ENCODE measurements around the gene KCNIP1.

KCNIP1 gene

DNA sequence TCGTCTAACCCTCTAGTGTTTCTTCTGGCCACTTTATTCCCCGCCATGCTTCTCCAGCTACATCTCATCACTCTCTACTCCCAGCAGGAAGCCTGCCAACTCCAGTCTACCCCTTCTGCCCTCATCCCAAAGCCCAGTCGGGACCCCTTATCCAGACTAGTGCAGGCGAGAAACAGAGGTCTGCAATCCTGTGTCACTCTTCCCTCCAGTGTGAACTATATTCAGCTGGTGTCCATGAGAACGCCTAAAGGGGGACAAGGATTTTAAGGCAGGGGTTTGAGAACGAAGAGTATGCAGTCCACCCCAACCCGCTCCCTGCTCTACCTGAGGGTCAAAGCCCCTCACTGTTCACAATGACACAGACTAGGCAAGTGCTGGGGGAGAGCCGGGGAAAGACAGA is 238.0 kb downstream of the KCNIP1 start:
- H3K36me3 ChIP-seq (ENCODE audit: low read length) = no peaks in the 10 kb centered on the region
- no peaks in the 10 kb centered on the region for H3K79me2 ChIP-seq (ENCODE audit: insufficient read depth, low read length)
- no peaks in the 10 kb centered on the region for H3F3A ChIP-seq (ENCODE audit: insufficient read depth)
- H3K9me2 ChIP-seq (replicated peaks; ENCODE audit: insufficient read depth, low read length) = no peaks in the 10 kb centered on the region
- no peaks in the 10 kb centered on the region for H4K20me1 ChIP-seq (ENCODE audit: low read depth, low read length)
- no peak overlapping the region for H2AFZ ChIP-seq (ENCODE audit: low read depth, low read length, severe bottlenecking)
- no peaks in the 10 kb centered on the region for H3K9me3 ChIP-seq (ENCODE audit: insufficient read depth, low read length)
- no peak overlapping the region for H3K4me2 ChIP-seq (ENCODE audit: low read depth, low read length, poor library complexity, severe bottlenecking)
- H3K9ac ChIP-seq (ENCODE audit: low read length) = no peak overlapping the region
- H3K27me3 ChIP-seq (ENCODE audit: low read length) = no peaks in the 10 kb centered on the region; the same call in 1 of the 2 replicates
- TF ChIP-seq, protein P1, sequence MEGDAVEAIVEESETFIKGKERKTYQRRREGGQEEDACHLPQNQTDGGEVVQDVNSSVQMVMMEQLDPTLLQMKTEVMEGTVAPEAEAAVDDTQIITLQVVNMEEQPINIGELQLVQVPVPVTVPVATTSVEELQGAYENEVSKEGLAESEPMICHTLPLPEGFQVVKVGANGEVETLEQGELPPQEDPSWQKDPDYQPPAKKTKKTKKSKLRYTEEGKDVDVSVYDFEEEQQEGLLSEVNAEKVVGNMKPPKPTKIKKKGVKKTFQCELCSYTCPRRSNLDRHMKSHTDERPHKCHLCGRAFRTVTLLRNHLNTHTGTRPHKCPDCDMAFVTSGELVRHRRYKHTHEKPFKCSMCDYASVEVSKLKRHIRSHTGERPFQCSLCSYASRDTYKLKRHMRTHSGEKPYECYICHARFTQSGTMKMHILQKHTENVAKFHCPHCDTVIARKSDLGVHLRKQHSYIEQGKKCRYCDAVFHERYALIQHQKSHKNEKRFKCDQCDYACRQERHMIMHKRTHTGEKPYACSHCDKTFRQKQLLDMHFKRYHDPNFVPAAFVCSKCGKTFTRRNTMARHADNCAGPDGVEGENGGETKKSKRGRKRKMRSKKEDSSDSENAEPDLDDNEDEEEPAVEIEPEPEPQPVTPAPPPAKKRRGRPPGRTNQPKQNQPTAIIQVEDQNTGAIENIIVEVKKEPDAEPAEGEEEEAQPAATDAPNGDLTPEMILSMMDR (IDR thresholded peaks at IDR 0.05; ENCODE audit: insufficient read depth, low read length, poor library complexity, severe bottlenecking) = no peak
- TF ChIP-seq EZH2phosphoT487 (conservative IDR thresholded peaks at IDR 0.05; ENCODE audit: low read length) = no peak
- H3K4me3 ChIP-seq (ENCODE audit: insufficient read depth, low read length, poor library complexity, severe bottlenecking) = no peak overlapping the region
- H3K27ac ChIP-seq (ENCODE audit: low read depth, low read length) = no peak overlapping the region

DNA sequence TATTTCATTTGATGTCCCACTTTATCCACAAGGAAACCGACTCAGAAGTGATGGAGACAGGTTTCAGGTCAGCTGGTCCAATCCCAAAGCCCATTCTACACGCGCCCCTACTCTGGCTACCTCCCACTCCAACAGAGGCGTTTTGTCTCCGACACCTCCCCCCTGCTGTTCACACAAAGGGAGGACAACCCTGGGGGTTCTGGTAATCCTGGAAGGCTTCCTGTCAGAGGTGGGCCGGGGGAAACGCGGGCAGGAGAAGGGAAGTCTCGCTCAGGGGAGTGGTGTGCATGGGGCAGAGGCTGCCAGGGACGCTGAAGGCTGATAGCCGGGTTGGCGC is 240.0 kb downstream of the KCNIP1 start:
- H3K4me2 ChIP-seq (ENCODE audit: low read depth, low read length, poor library complexity, severe bottlenecking) = no peak overlapping the region
- TF ChIP-seq, protein P1 (IDR thresholded peaks at IDR 0.05; ENCODE audit: insufficient read depth, low read length, poor library complexity, severe bottlenecking) = no peak
- TF ChIP-seq EZH2phosphoT487 (conservative IDR thresholded peaks at IDR 0.05; ENCODE audit: low read length) = no peak
- no peaks in the 10 kb centered on the region for H3K79me2 ChIP-seq (ENCODE audit: insufficient read depth, low read length)
- H3K9ac ChIP-seq (ENCODE audit: low read length) = no peak overlapping the region
- H3K9me2 ChIP-seq (replicated peaks; ENCODE audit: insufficient read depth, low read length) = no peaks in the 10 kb centered on the region
- no peak overlapping the region for H3K4me3 ChIP-seq (ENCODE audit: insufficient read depth, low read length, poor library complexity, severe bottlenecking)
- no peaks in the 10 kb centered on the region for H3K36me3 ChIP-seq (ENCODE audit: low read length)
- no peaks in the 10 kb centered on the region for H3K27me3 ChIP-seq (ENCODE audit: low read length)
- no peaks in the 10 kb centered on the region for H3K9me3 ChIP-seq (ENCODE audit: insufficient read depth, low read length)
- no peaks in the 10 kb centered on the region for H3F3A ChIP-seq (ENCODE audit: insufficient read depth)
- no peak overlapping the region for H2AFZ ChIP-seq (ENCODE audit: low read depth, low read length, severe bottlenecking)
- H3K27ac ChIP-seq (ENCODE audit: low read depth, low read length) = no peak overlapping the region
- no peaks in the 10 kb centered on the region for H4K20me1 ChIP-seq (ENCODE audit: low read depth, low read length)

DNA sequence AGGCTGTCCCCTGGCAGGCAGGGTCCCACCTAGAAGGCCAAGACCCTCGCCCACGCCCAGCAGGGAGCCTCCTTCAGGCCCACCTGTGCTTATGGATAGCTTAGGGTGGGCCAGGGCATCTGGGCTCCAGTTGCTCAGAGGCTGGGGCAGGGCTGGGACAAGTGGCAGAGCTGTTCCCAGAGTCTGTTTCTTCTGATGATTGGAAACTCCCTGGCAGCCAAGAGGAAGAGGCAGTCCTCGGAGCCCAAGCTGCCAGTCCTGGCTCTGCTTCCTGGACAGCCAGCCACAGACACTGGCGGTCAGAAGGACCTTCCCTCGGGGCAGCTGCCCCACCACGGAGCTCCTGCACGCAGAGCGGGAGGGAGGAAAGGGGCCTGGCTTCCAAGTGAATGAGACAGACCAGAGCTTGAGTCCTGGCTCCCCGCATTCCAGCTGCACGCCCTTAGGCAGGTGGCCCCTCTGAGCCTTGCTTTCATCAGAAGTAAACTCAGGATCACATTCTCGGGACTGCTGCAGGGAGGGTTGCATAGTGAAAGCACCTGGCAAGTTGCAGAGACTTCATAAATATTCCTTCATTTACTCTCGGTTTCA is 241.8 kb downstream of the KCNIP1 start:
- no peak overlapping the region for H3K9ac ChIP-seq (ENCODE audit: low read length)
- TF ChIP-seq, protein P1 (IDR thresholded peaks at IDR 0.05; ENCODE audit: insufficient read depth, low read length, poor library complexity, severe bottlenecking) = no peak
- TF ChIP-seq EZH2phosphoT487 (conservative IDR thresholded peaks at IDR 0.05; ENCODE audit: low read length) = no peak
- no peak overlapping the region for H3K4me2 ChIP-seq (ENCODE audit: low read depth, low read length, poor library complexity, severe bottlenecking)
- no peak overlapping the region for H3K27ac ChIP-seq (ENCODE audit: low read depth, low read length)
- H3K27me3 ChIP-seq (ENCODE audit: low read length) = no peaks in the 10 kb centered on the region
- H3K9me2 ChIP-seq (replicated peaks; ENCODE audit: insufficient read depth, low read length) = no peaks in the 10 kb centered on the region
- no peaks in the 10 kb centered on the region for H3K79me2 ChIP-seq (ENCODE audit: insufficient read depth, low read length)
- H3F3A ChIP-seq (ENCODE audit: insufficient read depth) = no peaks in the 10 kb centered on the region
- H3K36me3 ChIP-seq (ENCODE audit: low read length) = no peaks in the 10 kb centered on the region
- no peaks in the 10 kb centered on the region for H4K20me1 ChIP-seq (ENCODE audit: low read depth, low read length)
- H3K9me3 ChIP-seq (ENCODE audit: insufficient read depth, low read length) = no peaks in the 10 kb centered on the region
- no peak overlapping the region for H3K4me3 ChIP-seq (ENCODE audit: insufficient read depth, low read length, poor library complexity, severe bottlenecking)
- H2AFZ ChIP-seq (ENCODE audit: low read depth, low read length, severe bottlenecking) = no peak overlapping the region

Measured in SU-DHL-6 (cell line).